HG02884 (cell line): Measurements from ENCODE around the gene SLC7A9.

Experiments
- ATAC-seq: cut with Tn5 transposase; IDR thresholded peaks from one replicate; pipeline ENCODE4 v1.9.1; 2021; ENCODE audit warnings: mild to moderate bottlenecking, moderate library complexity; ENCODE audit not compliant: unreplicated experiment

Gene SLC7A9

DNA sequence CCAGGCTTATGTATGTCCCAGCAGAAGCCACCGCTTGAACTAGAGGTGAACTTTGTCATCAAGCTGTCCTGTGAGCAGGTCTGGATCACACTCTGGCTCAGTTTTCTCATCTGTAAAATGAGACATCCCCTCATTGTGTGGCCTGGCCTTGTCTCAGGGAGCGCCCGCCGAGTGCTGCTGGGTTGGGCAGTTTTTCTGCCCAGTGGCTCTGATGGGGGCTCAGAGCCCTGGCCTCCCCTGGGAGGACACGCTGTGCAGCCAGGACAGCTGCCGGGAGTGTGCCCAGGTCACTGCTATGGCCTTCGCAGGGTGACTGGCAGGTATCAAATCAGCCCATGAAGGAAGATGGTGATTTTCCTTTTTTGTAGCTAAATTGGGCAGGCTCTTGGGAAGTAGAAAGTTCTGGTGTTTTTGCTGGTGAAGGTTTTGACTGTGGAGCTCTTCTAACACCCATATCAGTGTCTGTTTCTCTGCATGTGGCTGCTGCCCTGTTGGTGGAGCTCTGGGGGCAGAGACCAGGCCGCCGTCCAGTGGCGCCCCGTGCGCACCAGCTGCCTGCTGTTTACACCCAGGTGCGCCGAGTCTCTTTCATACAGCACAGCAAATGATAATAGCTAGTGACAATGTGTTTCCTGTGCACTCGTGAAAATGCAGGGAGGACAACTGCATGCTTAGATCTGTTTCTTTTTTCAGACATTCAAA, 40.8 kb downstream of the SLC7A9 start:
- ATAC-seq = no peak

DNA sequence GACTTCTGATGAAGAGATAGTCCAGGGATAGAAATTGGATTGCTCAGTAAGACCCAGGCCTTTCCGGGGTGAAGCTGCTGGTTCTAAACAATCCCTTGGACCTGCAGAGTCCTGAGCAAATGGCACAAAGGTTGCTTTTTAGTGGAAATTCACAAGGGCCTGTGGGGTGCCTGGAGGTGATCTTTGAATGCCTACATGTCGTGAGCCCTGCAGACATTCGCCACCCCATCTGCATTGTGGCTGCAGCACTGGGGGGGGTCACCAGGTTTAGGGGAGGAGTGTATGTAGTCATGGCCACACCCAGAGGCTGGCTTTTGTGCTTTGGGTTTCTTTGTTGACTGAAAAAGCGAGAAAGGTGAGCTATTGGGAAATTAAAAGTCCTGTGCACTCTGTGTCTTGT, 41.4 kb downstream of the SLC7A9 start:
- ATAC-seq = no peak

DNA sequence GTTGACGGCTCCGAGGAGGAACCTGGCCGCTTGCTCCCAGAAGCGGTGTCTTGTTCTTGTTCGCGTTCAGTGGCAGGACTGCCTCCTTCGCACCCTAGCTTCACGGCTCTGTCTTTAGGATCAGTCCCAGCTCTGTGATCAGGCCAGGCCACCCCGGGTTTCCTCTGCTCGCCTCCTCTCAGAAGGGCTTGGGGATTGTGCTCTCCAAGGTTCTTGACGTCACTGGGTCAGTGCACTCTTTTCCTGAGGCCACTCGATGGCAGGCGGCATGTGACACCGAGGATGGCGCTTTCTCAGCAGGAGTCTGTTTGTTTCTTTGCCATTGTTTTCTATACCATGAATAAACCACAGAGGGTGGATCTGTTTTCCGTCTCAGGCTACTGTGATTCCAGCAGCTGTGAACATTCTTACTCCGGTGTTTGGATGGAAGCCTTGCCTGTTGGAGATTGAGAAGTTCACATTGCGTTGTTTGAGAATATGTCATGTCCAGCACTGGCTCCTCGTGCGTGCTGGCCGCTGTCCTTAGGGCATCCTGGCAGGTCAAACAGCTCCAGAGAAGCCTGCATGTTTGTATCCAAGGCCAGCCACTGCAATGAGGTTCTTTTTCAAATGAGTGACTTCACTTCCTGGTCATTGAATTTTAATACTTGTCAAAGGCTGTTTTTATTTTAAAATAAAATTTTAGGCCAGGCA, 44.5 kb downstream of the SLC7A9 start:
- no peak for ATAC-seq

DNA sequence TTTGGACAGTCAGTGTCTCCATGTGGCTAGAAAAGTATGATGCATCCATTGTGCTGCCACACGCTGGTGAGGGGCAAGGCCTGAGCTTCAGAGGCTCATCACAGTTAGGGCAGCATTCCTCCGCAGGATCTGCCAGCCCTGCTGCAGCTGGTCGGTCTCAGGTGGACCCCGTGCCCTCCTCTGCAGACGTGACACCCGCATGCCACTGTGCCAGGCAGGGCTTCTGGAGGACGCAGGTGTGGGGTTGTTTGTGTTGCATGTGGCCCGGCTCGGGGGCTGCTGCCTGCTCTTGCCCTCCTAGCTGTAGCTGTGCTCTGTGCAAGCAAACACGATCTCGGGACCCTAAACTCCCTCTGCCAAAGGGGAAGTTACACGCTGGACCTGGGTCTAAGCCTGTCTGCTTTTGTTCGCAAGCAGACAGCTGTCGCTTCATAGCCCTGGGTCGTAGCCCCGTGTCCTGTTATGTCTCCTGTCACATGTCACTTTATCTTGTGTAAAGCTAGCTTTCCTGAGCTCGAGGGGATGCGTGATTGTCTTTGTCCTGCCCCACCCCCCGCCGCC, 45.3 kb downstream of the SLC7A9 start:
- ATAC-seq = no peak

DNA sequence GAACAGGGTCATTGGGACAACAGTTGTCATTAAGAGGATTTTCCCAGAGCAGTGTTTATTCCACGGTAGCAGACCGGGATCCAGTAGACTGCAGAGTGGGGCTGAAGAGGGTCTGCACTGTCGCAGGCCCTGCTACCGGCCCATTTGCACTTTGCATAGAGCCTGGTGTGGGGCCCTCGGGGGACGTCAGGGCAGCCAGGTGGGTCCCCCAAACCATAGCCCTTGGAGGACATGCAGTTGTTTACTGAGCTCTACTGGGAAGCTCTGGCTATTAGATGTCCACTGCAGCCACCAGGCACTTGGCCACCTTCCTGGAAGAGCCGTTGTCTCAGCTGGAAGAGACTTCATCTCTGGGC, 45.8 kb downstream of the SLC7A9 start:
- no peak for ATAC-seq

DNA sequence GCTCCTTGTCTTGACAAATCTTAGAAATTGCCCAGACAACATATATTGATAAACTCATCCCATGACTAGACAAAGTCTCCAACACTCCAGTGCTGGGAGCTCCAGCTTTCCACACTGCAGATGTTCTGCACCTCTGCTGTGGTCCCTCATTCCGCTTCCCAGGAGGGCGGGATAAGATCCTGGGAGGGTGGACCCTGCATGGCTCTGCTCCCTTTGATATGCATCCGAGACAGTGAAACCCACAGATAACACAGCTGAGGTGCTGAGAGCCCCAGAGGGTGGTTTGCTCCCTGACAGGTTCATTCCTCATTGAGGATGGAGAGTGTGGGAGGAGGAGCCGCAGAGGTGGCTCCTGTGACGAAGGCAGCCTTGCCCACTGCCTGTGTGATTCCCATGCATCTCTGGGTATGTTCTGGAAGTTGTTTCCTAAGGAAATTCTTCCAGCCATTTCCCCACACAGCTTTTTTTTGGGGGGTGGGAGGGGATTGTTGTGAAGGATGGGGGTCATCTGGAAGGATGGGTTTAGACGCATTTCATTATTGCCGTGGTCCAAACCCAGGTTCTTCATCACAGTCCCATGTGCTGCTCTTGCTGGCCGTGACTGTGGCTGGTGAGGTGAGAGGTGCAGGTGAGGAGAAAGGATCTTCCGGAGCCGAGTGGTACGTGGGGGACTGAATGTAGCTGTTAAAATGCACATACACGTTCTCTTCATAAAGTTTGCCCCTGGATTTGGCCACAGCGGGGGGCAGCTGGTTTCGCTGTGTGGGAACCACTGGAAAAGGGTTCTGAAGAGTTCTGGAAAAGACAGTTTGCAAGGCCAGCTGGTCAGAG, 46.4 kb downstream of the SLC7A9 start:
- ATAC-seq = no peak

DNA sequence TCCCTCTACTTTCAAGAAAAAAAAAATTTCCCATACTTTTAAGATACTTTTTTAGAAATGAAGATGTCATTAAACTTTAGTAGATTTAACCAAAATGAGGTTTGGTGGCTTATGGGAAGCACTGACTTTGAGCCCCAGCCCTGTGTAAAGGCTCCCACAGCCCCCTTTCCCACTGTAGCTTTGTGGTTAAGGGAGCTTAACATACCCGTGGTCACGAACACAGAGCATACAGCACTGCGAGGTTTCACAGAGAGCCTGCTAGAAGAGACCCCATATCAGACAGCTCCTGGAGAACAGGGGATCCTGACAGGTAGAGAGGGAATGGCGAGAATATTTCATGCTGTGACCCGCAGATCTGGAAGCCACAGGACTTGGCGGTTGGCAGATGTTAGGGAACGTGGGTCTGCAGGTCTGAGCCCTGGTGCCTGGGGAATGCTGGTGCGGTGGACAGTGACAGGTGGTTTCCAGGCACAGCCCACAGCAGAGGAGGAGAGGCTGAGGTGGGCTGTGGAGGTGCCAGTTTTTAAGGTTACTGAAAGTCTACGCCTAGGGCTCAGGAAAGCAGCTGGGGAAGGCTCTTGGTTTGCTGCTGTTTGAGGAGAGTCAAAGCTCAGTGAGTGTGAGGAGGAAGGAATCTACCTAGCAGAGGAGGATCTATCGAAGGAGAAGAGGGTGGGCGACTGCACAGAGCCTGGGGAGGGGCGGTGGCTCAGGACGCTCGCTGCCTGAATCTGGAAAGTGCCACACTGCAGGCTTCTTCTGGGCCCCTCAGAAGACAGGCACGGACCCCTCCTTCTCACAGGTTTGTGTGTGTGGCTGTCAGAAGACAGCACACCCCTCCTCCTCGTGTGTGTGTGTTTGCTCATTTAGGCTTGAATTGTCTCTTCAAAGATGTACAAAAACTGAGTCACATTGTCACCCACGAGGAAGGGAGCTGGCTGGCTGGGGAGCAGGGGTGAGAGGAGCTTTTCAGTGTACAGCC, 49.9 kb downstream of the SLC7A9 start:
- no peak for ATAC-seq

DNA sequence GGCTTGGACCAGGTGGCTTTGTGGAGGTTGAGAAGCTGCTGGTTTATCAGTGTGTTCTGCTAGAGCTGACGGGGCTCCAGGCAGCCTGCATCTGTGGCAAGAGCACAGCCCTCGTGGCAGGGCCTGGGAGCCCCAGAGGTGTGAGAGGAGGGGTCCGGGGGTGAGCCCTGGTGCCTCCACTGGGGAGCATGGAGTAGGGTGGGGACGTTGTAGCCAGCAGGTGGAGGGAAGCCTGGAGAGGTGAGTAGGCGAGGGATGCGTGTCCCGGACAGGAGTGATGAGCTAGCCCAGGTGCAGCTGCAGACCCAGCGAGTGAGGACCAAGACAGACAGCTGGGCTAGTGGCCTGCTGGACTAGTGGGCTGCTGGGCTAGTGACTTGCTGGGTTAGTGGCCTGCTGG, 51.0 kb downstream of the SLC7A9 start:
- no peak for ATAC-seq

DNA sequence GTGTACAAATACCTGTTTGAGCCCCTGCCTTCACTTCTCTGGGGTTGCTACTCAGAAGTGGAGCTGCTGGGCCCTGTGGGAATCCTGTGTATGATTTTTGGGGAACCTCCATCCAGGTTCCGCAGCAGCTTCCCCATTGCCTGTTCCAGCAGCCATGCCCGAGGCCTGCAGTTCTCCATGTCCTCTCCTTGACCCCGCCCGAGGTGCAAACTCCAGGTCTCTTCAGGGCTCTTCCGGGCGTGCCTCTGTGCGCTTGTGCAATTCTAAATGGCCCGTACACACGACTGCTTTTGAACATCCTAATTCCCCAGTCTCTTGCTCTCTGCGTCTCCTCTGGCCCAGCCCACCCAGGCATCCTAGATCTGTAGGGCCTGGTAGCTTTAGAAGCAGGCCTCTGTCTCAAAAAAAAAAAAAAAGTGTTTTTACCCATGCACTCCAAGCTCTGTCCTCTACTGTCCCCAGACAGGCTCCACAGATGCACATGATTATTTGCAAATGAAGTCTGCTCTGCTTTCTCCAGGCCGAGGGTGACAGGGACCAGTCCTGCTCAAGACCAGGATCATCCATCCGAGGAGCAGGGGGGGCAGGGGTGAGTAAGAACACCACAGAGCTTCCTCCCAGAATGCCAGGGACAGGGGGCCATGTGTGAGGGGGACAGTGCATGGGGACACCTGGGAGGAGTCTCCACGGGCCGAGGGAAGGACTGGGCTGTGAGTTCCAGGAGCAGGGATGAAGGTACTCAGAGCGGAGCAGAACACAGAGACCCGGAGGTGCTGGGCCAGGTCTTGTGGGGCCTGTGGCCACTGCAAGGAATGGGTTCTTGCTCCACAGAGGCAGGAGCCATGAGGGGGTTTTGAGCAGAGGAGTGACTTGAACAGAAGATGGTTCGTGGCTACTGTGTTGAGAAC, 51.7 kb downstream of the SLC7A9 start:
- ATAC-seq = no peak

DNA sequence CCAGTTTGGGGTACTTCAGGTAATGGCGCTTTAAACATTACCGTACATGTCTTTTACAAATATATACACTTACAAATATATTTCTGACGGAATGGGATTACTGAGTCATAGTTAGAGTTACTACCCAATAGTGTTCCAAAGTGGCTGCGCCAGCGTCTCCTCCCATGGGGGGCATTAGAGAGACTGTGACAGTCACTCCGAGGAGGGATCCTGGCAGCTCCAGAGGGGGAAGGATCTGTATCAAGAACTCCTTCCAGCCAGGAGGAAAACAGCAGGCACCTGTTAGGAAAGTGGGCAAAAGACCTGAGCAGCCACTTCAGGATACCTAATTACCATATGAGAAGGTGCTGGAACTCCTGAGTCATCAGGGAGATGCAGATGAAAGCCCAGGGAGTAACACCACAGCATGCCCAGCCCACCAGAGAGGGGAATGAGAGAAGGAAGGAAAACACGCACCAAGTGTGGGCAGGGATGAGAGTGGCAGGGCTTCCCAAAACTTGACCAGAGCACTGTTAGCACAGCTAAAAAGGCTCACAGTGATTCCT, 52.9 kb downstream of the SLC7A9 start:
- no peak for ATAC-seq

DNA sequence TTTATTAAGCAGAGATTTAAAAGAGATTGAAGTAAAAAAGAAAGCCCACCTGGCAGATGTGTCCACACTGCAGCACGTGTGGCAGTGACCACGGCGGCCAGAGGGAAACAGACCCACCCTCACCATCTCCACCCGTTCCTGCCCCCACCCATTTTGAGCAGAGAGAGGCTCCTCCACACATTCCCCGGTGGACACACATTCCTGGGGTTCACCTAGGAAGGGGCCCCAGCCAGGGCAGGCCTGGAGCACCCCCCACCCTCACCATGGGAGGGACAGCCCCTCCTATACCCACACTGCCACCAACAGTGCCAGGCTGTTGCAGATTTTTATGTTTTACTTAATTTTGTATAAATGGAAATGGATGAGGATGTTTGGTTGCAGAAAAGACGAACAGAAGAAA, 54.9 kb downstream of the SLC7A9 start:
- ATAC-seq = no peak

DNA sequence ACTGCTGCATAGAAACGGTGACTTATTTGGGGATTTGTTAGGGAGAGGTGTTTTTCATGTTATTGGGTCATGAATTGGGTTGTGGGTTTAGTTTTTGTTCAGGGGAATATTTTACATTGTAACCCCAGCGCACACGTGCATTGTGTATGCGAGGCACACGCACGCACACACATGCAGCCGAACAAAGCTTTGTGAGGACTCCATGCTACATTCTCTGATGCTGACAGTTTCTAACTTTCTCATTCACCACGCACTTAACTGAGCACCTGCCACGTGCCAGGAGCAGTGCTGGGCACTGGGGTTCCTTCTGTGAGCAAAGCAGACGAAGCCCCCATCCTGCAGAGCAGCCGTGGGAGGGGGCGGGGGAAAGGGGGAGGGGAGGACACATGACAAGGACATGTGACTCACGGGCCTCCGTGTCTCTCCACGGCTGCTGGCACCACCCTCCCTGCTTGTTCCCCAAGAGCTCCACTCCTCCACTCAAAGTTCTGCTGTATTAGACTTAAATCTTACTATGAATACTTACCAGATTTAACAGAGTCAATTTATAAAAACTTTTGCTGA, 55.6 kb downstream of the SLC7A9 start:
- ATAC-seq = no peak

DNA sequence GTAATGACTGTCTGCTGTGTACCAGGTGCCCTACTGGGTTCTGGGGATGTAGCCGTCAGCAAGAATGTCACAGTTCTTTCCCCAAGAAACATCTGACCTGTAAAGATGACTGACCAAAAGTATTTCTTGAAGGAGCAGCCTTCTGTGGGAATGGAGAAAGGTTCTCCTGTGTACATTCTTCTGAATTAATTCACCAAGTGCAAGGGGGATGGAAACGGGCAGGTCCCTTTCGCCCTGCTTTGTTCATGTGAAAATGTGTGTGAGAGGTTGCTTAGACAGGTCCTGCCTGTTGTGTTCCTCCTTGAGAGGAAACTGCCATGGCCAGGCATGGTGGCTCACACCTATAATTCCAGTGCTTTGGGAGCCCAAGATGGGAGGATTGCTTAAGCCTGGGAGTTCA, 57.0 kb downstream of the SLC7A9 start:
- no peak for ATAC-seq

DNA sequence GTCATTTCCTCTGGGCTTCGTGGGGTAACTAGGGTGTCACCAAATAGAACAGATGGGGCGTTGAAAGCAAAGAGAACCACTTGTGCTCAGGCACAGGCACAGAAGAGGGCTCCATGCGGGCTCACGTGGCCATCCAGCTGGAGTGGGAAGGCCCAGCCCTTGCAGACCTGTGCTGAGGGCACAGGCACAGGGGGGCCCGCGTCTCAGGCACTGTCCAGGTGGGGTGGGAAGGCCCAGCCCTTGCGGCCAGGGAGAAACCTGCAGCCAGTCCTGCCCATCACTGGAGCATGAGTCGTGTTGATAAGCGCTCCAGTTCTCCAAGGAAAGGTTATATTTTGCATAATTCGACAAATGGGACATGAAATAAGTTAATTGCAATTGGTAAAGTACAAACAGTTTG, 57.5 kb downstream of the SLC7A9 start:
- no peak for ATAC-seq

DNA sequence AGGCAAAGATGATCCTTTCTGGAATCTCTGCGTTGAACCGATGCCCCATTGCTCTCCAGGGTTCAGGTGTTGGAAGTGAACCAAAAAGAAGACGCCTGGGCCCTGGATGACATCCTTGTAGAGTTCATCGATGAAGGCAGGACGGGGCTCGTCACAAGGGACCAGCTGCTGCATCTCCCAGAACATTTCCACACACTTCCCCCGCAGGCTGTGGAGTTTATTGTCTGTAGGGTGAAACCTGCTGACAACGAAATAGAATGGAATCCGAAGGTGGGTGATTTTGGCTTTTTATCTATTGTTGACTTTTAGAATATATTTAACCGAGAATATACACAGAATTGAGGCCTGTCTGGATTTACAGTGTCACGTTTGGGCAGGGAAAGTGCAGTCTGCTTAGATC, 58.4 kb downstream of the SLC7A9 start:
- no peak for ATAC-seq

DNA sequence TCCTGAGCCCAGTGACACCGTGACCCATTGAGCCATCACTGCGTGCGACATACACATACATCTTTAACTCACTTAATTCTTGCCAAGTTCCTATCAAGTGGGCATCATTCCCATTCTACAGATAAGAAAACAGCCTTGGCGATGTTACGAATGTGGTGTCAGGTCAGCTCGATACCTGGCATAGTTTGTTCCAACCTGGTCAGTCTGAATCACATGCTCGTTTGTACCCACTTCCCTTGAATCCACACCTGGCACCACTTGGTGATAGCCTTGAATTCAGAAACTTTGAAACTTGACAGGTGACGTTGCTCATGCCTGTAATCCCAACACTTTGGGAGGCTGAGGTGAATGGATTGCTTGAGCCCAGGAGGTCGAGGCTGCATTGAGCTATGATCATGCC, 59.1 kb downstream of the SLC7A9 start:
- ATAC-seq = no peak

DNA sequence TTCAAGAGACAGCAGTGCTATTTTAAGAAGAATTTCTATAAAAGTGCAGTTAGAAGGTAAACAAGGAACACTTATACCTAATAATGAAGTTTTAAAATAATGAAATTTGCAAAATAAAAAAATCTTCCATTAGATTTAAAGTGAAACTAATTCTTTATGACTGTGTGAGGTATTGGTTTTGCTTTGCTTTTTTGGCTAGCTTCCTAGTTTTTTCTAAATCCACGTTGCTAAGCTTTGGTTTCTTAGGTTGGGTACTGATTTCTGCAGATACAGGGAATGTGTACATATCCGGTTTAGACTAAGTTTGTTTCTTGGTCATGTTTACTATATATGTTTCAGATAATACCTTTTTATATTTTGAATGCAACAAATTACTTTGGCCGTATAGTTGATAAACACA, 59.8 kb downstream of the SLC7A9 start:
- ATAC-seq = no peak

DNA sequence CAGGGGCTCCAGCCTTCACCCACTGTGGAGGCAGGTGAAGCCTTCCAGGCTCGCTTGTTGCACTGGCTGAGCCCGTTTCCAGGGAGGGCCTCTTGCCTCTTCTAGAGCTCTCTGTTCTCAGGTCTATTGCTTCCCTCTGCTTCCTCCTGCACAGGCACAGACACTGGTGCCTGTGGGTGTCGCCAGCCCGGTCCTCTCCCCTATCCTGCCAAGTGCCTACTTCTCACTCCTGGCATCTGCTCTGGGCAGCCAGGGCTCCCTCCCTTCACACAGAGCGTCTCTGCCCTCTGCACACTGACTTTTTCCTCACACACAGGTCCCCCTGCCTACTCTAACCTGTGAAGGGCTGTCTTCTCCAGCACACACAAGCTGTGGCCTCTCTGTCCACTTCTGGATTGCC, 60.3 kb downstream of the SLC7A9 start:
- ATAC-seq = no peak

DNA sequence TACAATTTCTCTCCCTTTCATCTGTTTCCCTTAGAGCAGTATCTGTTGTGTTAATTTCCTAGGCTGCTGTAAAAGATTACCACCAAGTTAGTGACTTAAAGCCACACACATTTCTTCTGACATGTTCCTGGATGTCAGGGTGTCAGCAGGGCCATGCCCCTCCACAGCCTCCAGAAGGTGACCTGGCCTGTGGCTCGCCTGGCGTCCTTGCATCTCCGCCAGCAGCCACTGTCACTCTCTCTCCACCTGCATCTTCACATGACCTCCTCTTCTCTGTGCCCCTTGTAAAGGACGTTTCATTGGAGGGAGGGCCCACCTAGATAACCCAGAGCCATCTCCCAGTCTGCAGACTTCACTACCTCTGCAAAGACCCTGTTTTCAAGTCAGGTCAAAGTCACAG, 61.3 kb downstream of the SLC7A9 start:
- no peak for ATAC-seq
